ENCODE results near the gene CERK.
"Not testable (repeated sequence)": the region's sequence is repeated elsewhere in the genome, so short reads cannot be mapped to it uniquely, and the experiment has no call there.

The CERK gene

GRCh38 chr22:46737105-46737975 lies 712 bp downstream of the CERK start:
- DNase-seq (ENCODE audit: low read depth), result no peak
- TF ChIP-seq CTCF (IDR thresholded peaks at IDR 0.05; ENCODE audit: control insufficient read depth, extremely low read depth, insufficient read depth), result no peak
- peak overlapping the region; percentile 25 for H3K4me3 ChIP-seq (ENCODE audit: low read depth, low read length)

- no peak overlapping the region for H3K4me3 ChIP-seq (ENCODE audit: low read depth, low read length)
- no peak for TF ChIP-seq CTCF (IDR thresholded peaks at IDR 0.05; ENCODE audit: control insufficient read depth, extremely low read depth, insufficient read depth)
- DNase-seq (ENCODE audit: low read depth), result no peak
Observed at GRCh38 chr22:46736705-46737104, 1.3 kb downstream of the CERK start.

- H3K4me3 ChIP-seq (ENCODE audit: low read depth, low read length), result no peak overlapping the region
- no peak for TF ChIP-seq CTCF (IDR thresholded peaks at IDR 0.05; ENCODE audit: control insufficient read depth, extremely low read depth, insufficient read depth)
- DNase-seq (ENCODE audit: low read depth), result no peak
Observed at GRCh38 chr22:46735747-46736608, 2.1 kb downstream of the CERK start.

GRCh38 chr22:46734830-46735453 lies 3.1 kb downstream of the CERK start:
- no peak overlapping the region for H3K4me3 ChIP-seq (ENCODE audit: low read depth, low read length)
- DNase-seq (ENCODE audit: low read depth), result no peak
- no peak for TF ChIP-seq CTCF (IDR thresholded peaks at IDR 0.05; ENCODE audit: control insufficient read depth, extremely low read depth, insufficient read depth)

GRCh38 chr22:46734213-46734722 lies 3.8 kb downstream of the CERK start:
- H3K4me3 ChIP-seq (ENCODE audit: low read depth, low read length); DNase-seq (ENCODE audit: low read depth): not testable (repeated sequence)

- DNase-seq (ENCODE audit: low read depth), result no peak
- H3K4me3 ChIP-seq (ENCODE audit: low read depth, low read length), result no peak overlapping the region
- TF ChIP-seq CTCF (IDR thresholded peaks at IDR 0.05; ENCODE audit: control insufficient read depth, extremely low read depth, insufficient read depth), result no peak
Observed at GRCh38 chr22:46732513-46732912, 5.5 kb downstream of the CERK start.

GRCh38 chr22:46732041-46732379 lies 6.0 kb downstream of the CERK start:
- DNase-seq (ENCODE audit: low read depth), result no peak
- TF ChIP-seq CTCF (IDR thresholded peaks at IDR 0.05; ENCODE audit: control insufficient read depth, extremely low read depth, insufficient read depth), result no peak
- no peak overlapping the region for H3K4me3 ChIP-seq (ENCODE audit: low read depth, low read length)

Data from LNCaP clone FGC (cell line).